K562 (cell line): ENCODE measurements around the gene USP19. TPM values are rescaled to one million over a fixed set of nuclear protein-coding genes. Genes with fewer than 3 reads are reported as not detected.
A peak's percentile ranks its signal among the peaks of the same experiment; 100 is the strongest.

Experiments
- ARID3B ChIP-seq: fragments of 250-450 bp; sonication (Bioruptor Pico); IDR thresholded peaks from 2 replicates; pipeline ENCODE4 v1.4.0; 2020; ENCODE audit warnings: borderline replicate concordance
- DIDO1 ChIP-seq: fragments of 450-650 bp; IDR thresholded peaks from 2 replicates; pipeline ENCODE4 v1.6.1; 2016; ENCODE audit warnings: low read depth, missing biosample characterization, missing genetic modification characterization
- DPF2 ChIP-seq: fragments of 450-650 bp; IDR thresholded peaks from 2 replicates; pipeline ENCODE4 v1.6.1; 2016
- E2F6 ChIP-seq, 2 experiments: IDR thresholded peaks; 2 replicates each; pipeline ENCODE4 v1.6.1; 2011; ENCODE audit warnings: borderline replicate concordance in 1 of 2, control low read depth in 1 of 2, low read depth in 1 of 2, low read length in 1 of 2, mild to moderate bottlenecking in 1 of 2, mixed read lengths in 1 of 2, moderate library complexity in 1 of 2; ENCODE audit not compliant: insufficient read depth in 1 of 2, insufficient read length in 1 of 2, poor library complexity in 1 of 2, severe bottlenecking in 1 of 2; ENCODE audit errors: extremely low read depth in 1 of 2
- FOXP1 ChIP-seq: sonication (generic); formaldehyde crosslinking; IDR thresholded peaks from 2 replicates; pipeline ENCODE4 v1.8.0; 2022; ENCODE audit warnings: mild to moderate bottlenecking, missing genetic modification reagents
- MEIS2 ChIP-seq: fragments of 450-650 bp; IDR thresholded peaks from 2 replicates; pipeline ENCODE4 v1.6.1; 2014; ENCODE audit warnings: mild to moderate bottlenecking; ENCODE audit not compliant: partially characterized antibody
- SFPQ ChIP-seq: fragments of 200-400 bp; formaldehyde crosslinking; IDR thresholded peaks from 2 replicates; pipeline ENCODE4 v1.6.1; 2017; ENCODE audit warnings: mild to moderate bottlenecking, low read depth, low read length, moderate library complexity
- ZBTB5 ChIP-seq: fragments of 450-650 bp; IDR thresholded peaks from 2 replicates; pipeline ENCODE4 v1.6.1; 2017; ENCODE audit warnings: antibody characterized with exemption
- polyA plus RNA-seq, 8 experiments: library from polyadenylated mRNA; depleted of rRNA in 4 of 8; stranded (reverse) in 5 of 8; unstranded in 3 of 8; fragments of >200 nt; fragmentation: Nextera tagmentation in 2 of 8; fragmentation: Illumina TruSeq in 1 of 8; extraction: Ambion mirVana in 2 of 8; extraction: Trizol in 1 of 8; gene quantifications; 2 replicates each; pipeline versions ENCODE4 v1.2.1 to v1.2.3, GENCODE V29; 2011 to 2014; ENCODE audit warnings: inconsistent platforms in 1 of 8, missing spikeins in 1 of 8
- total RNA-seq, 7 experiments: library from RNA; depleted of rRNA in 6 of 7; stranded (reverse); fragments of >200 nt in 6 of 7; fragmentation: Illumina TruSeq in 2 of 7; extraction: Trizol in 2 of 7; gene quantifications; 2 replicates each; pipeline versions ENCODE4 v1.2.1 to v1.2.3, GENCODE V29; 2011 to 2021; ENCODE audit warnings: low replicate concordance in 1 of 7

Gene USP19
- total and polyA plus RNA-seq, 9 of the 15 experiments (the other 6 are each of a cell fraction or from before 2014, with no cell fraction given), result 0.24 to 65.9 (median 36.9) TPM

- TF ChIP-seq E2F6 (IDR thresholded peaks at IDR 0.05; ENCODE audit: borderline replicate concordance in 1 of 2, extremely low read depth in 1 of 2, insufficient read depth in 1 of 2, insufficient read length in 1 of 2, low read depth in 1 of 2, low read length in 1 of 2, poor library complexity in 1 of 2, severe bottlenecking in 1 of 2) (peak in 1 of 2 experiments; percentile 40), ARID3B (CRISPR knock-in tag) (no peak), ZBTB5 (no peak), FOXP1 (CRISPR knock-in tag) (no peak), DIDO1 (tag) (no peak), MEIS2 (no peak), SFPQ (no peak), DPF2 (no peak)
Measured at GRCh38 chr3:49133226-49133951, 12.8 kb upstream of the USP19 start (continued).
